Umbilical cord (tissue), 2 donors: ENCODE results near the gene TMEM156. TPM values are rescaled to one million over a fixed set of nuclear protein-coding genes. Genes with fewer than 3 reads are reported as not detected.

Experiments used
- DNase-seq: peaks from one replicate; pipeline ENCODE4 v3.0.0-alpha.2; 2015; ENCODE audit warnings: low spot score
- total RNA-seq: library from RNA; depleted of rRNA; stranded (reverse); fragments of >200 nt; gene quantifications from one replicate; pipeline ENCODE4 v1.2.3, GENCODE V29; 2014; ENCODE audit warnings: low replicate concordance; ENCODE audit not compliant: insufficient read depth

Gene TMEM156
- 1.2 TPM for total RNA-seq

GRCh38 chr4:39032218-39033085 is at the start of gene TMEM156:
TSS of gene TMEM156 (minus strand) at chr4:39032409. CDS start at chr4:39032313, 96 bp downstream.
- no peak for DNase-seq

GRCh38 chr4:39078829-39079228 is 46.6 kb upstream of the TMEM156 start:
- no peak for DNase-seq

- no peak for DNase-seq
Measured at GRCh38 chr4:39068907-39069306, 36.7 kb upstream of the TMEM156 start.

- DNase-seq, result no peak
Measured at GRCh38 chr4:39067451-39067850, 35.2 kb upstream of the TMEM156 start.

GRCh38 chr4:39067031-39067430 is 34.8 kb upstream of the TMEM156 start:
- no peak for DNase-seq

GRCh38 chr4:39066371-39066770 is 34.2 kb upstream of the TMEM156 start:
- DNase-seq, result no peak

- DNase-seq, result no peak
Measured at GRCh38 chr4:39063430-39063829, 31.2 kb upstream of the TMEM156 start.

GRCh38 chr4:39062770-39063097 is 30.5 kb upstream of the TMEM156 start:
- no peak for DNase-seq

- DNase-seq, result peak; percentile 32
Measured at GRCh38 chr4:39062094-39062769, 30.0 kb upstream of the TMEM156 start, which contains the start of gene KLHL5. TSS of gene KLHL5 (plus strand) at chr4:39062232. CDS start at chr4:39062653, 421 bp downstream.

GRCh38 chr4:39061457-39061856 is 29.2 kb upstream of the TMEM156 start:
- no peak for DNase-seq

- no peak for DNase-seq
Measured at GRCh38 chr4:39056023-39056422, 23.8 kb upstream of the TMEM156 start.

GRCh38 chr4:39054497-39054896 is 22.3 kb upstream of the TMEM156 start:
- no peak for DNase-seq

GRCh38 chr4:39053983-39054382 is 21.8 kb upstream of the TMEM156 start:
- DNase-seq, result no peak

- no peak for DNase-seq
Measured at GRCh38 chr4:39051492-39051891, 19.3 kb upstream of the TMEM156 start.

- no peak for DNase-seq
Measured at GRCh38 chr4:39050590-39050989, 18.4 kb upstream of the TMEM156 start.

- DNase-seq, result no peak
Measured at GRCh38 chr4:39048311-39048710, 16.1 kb upstream of the TMEM156 start.

GRCh38 chr4:39047681-39048080 is 15.5 kb upstream of the TMEM156 start:
- no peak for DNase-seq

- DNase-seq, result peak; percentile 4
Measured at GRCh38 chr4:39046249-39046648, 14.0 kb upstream of the TMEM156 start.

- no peak for DNase-seq
Measured at GRCh38 chr4:39045827-39046221, 13.6 kb upstream of the TMEM156 start.

GRCh38 chr4:39044956-39045826 is 13.0 kb upstream of the TMEM156 start:
- DNase-seq, result peak; percentile 40

GRCh38 chr4:39044364-39044955 is 12.3 kb upstream of the TMEM156 start:
- DNase-seq, result peak; percentile 92
